ENCODE results near the gene PSMD1. TPM values are rescaled to one million over a fixed set of nuclear protein-coding genes. Genes with fewer than 3 reads are reported as not detected.
"Not testable (repeated sequence)": the region's sequence is repeated elsewhere in the genome, so short reads cannot be mapped to it uniquely, and the experiment has no call there.

The PSMD1 gene
- total RNA-seq, 1 experiment from 2014 or later, result 142 TPM

DNA sequence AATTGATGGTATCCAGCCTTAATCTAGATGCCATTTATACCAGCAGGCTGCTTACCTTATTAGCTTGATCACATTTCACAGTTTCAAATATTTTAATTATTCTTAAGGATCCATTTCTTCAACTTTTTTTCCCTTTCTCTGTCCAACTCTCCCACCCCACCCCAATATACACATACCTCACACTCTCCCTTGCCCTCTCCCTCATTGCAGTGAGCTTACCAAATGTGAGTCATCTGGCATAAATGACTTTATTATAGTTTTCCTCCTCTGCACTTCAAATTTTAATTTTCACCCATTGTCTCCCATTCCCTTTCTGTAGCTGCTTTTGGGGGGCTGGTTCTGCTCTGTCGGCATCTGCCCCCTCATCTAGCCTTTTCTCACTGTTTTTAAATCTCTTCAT lies 55.3 kb downstream of the PSMD1 start:
- peak; percentile 54 for DNase-seq (ENCODE audit: low read depth)

DNA sequence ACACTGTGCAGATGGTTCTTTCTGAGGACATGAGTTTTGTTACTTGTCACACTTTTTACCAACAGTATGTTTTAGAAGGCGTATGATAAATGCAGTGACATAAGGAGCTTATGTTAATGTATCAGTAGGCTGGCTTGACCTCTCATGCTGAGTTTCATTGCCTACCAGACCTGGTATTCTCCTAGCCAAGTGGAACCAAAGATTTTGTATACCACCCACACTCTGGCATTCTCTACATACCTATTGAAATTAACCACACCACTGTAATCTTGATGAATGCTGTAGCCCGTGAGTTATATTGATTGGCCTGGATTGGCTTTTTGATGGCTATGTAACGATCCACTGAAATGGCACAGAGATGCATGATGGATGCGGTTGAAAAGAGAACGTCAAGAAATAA lies 56.8 kb downstream of the PSMD1 start:
- no peak for DNase-seq (ENCODE audit: low read depth)

DNA sequence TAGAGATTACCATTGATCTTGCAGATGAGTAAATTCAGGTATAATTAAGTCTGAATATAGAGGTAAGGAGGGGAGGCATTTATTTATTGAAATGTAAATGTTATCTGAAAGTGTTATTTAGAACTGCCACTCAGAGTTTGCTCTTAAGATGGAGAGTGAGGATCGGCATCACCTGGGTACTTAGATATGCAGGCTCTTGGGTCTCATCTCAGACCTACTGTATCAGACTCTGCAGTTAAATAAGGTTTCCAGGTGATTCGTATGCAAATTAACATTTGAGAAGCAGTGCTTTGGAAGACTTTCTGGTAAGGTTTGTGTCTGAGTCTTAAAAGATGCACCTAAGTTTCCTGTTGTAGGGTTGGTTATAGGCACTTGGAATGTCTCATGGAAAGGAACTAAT lies 59.0 kb downstream of the PSMD1 start:
- no peak for DNase-seq (ENCODE audit: low read depth)

DNA sequence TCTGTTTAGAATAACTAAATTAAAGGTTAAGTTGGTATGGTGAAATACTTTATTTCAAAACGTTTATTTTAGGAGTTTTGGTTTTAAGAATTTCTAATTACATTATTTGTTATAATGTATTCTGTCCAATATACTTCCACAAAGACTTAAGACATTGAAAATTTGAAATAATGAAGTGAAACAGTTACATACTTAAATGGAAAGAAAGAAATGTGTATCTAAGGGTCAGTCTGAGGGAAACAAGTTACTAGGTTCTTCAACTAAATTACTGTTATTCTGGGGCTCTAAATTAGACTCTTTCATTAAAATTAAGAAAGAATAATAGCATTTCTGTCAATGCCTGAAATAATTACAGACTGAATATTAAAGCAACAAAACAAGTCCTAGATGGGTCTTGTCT lies 60.5 kb downstream of the PSMD1 start:
- no peak for DNase-seq (ENCODE audit: low read depth)

DNA sequence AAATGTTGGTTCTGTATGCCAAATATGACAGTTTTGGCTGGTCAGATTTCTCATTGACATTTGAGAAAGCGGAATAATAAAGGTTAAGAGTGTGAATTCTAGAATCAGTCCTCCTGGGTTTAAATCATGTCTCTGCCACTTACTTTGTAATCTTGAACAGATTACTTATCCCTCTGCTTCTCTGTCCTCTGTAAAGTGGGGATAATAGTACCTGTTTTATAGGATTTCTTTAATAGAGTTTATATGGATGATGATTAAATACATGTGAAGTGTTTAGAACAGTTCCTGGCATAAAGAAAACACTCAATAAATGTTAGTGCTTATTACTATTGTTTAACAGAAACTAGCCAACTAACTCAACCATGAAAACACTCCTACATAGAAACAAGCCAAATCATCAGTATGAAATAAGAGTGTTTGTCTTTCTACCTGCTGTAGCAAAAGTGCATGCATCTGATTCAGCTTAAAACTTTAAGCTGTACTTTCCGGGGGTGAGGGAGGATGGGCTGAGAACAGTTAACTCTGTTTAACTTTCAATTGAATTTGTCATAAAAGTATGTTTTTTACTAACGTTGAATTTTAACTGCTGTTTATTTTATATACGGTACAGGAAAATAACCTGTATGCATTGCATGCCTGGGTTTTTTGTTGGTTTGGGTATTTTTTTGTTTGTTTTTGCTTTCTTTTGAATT lies 61.4 kb downstream of the PSMD1 start:
- no peak for DNase-seq (ENCODE audit: low read depth)

DNA sequence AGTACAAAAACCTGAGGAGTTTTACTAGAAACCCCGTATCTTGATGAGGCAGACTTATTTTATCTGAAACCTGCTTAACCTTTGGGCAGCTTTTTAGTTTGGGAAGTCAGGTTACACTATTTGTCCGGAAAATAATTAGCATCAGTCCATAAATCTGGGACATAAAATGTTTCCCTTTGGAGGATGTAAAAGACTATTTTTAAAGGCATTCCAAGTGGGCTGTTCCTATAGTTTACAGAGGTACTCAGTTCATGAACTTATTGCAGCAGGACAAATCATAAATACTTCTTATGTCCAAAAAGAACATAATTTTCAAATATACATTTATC lies 61.9 kb downstream of the PSMD1 start:
- no peak for DNase-seq (ENCODE audit: low read depth)

DNA sequence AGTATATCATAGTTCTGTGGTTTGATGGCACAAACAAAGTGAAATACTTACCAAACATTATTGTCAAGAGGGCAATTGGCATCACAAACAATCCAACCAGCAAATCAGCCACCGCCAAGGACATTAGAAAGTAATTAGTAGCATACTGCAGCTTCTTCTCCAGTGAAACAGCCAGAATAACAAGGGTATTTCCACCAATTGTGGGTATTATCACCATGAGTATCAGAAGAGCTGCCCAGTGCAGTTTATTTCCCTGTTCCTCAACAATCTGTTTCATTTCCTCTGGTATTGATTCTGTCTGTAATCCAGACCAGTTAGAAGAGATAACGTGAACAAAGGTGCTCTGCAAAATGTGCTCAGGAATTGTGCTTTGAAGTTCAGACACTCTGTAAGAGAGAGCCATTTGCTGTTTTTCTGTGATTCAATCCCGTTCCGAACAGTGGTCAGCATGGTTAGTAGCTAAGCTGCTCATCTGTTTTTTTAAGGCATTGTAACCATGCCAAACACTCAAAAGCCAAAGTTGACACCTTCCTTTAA lies 66.8 kb downstream of the PSMD1 start:
- DNase-seq (ENCODE audit: low read depth), result peak; percentile 74

DNA sequence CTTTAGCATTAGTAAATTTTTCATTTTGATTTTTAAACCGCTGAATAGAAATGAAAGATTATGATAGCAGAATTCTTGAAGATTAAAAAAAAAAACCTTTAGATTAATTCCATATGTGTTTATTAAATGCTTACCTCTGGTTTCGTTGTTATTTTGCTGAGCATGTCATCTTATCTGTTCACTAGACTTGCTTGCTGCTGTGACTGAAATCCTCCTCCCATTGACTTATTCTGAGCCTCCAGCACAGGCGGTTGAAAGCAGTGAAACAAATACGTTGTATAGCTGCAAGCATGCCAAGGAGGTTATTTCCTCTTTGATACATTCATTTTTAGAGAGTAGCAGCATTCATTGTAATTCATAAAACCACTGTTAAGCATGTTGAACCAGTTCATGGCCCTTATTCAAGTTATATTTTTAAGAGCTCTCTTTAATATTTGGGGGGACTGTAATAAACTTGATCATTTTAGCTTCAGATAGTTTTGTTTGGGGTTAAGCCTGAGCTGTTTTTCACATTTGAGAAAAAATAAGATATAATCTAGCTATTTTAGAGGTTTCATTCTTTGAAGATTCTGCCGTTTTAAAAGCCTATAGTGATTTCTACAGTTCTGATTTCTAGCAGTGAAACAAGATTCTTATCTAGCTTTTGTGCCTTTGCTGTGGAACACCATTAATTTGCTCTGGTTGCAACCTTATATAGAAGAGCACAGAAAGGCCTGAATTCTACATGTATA lies 68.3 kb downstream of the PSMD1 start, which contains the start of gene HTR2B:
HTR2B (minus strand) TSS at position 205 of the 731 bp plus-strand sequence. CDS start 1,278 bp downstream, outside the sequence.
- no peak for DNase-seq (ENCODE audit: low read depth)

DNA sequence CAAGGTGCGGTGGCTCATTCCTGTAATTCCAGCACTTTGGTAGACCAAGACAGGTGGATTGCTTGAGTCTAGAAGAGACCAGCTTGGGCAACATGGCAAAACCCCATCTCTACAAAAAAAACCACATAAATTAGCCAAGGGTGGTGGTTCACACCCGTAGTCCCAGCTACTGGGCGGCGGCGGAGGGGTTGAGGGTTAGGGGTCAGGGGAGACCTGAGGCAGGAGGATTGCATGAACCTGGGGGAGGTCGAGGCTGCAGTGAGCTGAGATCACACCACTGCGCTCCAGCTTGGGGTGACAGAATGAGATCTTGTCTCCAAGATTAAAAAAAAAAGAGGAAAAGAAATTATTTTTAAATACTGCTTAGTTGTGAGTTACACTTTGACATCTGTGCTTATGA lies 69.5 kb downstream of the PSMD1 start:
- no peak for DNase-seq (ENCODE audit: low read depth)

DNA sequence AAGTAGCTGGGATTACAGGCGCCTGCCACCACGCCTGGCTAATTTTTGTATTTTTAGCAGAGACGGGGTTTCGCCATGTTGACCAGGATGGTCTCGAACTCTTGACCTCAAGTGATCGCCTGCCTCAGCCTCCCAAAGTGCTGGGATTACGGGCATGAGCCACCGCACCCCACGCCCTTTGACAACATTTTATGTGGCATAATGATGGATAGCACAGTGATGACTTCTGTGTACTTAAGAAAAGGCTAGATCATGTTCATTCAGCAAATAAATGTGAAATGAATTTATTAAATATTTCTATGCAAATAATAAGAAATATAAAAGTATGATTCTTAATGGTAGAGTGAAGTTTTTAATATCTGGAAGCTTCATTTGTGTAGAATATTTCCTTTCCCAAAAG lies 70.8 kb downstream of the PSMD1 start:
- no peak for DNase-seq (ENCODE audit: low read depth)

DNA sequence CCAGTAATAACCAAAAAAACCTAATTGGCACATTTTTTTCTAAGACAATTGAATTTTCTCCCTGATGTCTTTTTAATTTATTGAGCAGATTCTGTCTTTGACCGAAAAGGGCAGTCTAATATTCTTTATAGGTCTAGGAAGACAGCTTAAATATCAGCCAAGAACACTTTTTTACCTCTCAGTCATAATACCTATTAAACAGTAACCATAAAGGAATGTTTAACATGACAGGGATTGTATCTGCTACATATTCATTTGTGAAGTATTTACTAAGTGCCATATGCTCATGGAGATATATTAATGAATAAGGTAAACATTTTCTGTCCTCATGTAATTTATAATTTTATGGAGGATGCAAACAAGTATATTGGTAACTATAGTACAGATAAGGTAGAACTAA lies 71.3 kb downstream of the PSMD1 start:
- no peak for DNase-seq (ENCODE audit: low read depth)

DNA sequence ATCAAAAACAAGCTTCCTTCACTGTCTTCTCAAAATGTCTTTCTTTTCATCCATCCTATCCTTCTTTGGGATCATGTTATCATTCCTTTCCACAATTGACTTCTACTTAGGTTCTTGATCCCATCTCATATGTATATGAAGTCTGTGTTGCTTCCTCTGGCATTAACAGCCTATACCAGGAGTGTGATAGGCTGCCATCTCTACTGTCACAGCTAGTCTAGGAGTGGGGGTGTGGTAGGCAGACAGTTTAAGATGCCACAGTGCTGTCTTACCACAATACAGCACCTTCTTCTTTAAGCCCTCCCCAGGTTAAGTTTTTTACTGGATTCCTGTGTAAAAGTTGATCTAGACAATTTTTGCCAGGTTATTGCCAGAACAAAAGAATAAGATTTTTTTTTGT lies 71.9 kb downstream of the PSMD1 start:
- no peak for DNase-seq (ENCODE audit: low read depth)

DNA sequence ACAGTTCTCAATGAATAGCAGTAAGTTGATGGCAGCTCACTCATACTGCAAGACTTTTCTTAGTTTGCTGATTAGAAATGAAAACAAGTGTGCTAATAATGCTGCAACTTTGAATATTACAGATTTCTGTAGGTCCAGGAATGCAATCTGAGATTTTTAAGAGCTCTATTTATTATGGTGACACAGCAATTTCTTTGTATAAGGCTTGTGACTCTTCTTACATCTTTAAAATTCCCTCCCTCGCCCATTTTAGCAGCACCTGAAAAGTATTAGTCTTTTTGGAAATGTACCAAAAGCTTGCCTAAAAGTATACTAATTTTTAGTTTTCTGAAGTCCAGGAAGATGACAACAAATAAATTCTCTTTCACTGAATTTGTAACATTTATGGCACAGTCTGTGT lies 72.5 kb downstream of the PSMD1 start:
- DNase-seq (ENCODE audit: low read depth), result no peak

DNA sequence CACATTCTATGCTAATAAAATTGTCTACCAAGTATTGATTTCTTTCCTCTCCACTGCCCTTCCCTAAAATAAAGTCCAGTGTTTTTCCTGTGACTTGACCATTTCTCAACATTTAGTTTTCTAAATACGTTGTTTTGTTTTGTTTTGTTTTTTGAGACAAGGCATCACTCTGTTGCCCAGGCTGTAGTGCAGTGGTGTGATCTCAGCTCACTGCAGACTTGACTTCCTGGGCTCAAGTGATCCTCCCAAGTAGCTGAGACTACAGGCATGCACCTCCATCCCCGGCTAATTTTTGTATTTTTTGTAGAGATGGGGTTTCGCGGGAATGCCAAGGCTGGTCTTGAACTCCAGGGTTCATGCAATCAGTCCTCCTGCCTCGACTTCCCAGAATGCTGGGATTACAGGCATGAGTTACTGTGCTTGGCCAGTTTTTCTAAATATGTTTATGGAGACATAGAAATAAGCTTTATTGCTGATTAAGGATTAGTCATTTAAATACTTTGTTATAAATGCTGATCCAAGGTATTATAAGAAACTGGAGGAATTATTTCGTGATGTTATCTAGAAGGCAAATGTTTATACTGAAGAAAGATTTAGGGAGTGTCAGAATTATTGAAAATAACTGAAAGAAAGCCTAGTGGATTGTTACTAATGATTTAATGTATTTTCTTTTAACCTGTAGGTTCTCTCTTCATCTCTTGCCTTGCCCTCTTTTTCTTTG lies 73.8 kb downstream of the PSMD1 start:
- DNase-seq (ENCODE audit: low read depth), result no peak

DNA sequence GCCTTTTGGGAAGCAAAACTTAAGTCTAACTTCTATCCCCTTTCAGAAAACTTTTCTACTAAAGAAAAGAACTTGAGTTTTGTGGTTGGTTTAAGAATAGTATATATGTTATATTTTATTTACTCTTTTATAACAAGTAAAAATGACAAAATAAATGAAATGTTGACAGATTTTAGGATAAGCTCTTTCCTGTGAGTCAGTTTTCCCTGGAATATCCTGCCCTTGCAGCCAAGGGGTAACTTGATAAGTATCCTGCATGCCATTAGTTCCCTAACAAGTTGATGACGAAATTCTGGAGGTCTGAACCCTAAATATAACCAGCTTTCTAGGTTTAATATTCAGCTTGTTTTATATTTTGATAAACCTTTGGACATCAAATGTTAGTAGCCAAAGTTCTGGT lies 75.5 kb downstream of the PSMD1 start:
- peak; percentile 77 for DNase-seq (ENCODE audit: low read depth)

DNA sequence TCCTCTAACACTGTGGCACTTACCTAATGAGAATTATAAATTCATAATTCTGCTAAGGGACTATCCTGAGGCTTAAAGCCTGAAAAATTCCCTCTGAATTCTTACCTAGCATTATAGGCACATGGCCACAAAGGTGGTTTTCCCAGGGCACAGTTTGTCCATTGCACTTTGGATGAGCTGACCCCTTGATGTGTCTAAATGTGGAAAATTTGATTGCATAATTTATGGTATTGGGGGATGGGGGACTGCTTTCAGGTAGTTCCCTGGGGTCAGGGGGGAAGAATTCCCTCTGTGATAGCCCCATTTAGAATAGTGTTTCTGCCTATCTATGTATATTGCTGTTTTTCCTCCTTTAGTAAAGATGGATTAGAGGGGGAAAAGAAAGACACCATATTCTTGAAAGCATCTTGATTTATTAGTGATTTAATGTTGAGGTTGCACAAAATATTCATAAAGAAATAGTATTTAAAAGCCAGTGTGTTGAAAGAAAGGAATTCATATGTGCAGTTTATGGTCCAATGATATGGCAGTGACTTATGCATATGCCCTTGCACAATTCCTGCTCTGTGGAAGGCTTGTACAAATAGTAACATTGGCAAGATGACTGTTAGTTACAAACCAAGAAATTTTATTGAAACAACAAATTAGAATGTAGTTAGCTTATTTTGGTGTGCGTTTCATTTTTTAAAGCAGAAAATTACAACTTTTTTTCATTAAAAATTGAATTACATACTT lies 76.9 kb downstream of the PSMD1 start:
- DNase-seq (ENCODE audit: low read depth), result peak; percentile 32

DNA sequence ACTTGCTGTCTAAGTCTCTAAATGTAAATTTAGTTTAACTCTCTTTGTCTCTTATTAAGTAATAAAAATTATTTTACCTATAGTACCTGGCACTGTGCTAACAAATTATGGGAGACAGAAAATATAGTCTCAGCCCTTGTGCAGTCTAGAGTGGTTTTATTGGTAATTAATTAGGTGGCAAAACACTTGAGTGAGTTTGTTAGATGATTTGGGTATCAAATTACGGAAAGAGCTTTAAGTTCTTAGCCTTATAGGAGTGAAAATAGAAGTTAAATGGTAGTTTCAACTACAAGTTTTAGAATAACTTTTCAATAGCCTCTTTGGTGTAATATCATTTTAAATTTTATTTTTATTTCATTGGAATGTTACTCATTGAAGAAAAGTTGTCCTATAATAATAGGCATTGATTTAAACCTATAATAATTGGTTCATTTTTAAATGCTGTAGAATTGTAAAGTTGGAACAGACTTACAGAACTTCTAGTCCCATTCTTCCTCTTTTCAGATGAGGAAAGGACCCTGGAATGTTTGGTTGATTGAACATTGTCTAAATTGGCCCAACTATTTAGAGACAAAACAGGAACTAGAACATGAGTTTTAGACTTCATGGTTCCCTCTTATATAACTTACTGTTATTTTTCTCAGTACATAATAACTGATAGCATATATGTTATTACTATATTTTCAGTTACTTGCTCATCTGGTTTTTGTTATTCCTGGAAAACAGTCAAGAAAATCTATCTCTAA lies 78.4 kb downstream of the PSMD1 start:
- DNase-seq (ENCODE audit: low read depth), result no peak

DNA sequence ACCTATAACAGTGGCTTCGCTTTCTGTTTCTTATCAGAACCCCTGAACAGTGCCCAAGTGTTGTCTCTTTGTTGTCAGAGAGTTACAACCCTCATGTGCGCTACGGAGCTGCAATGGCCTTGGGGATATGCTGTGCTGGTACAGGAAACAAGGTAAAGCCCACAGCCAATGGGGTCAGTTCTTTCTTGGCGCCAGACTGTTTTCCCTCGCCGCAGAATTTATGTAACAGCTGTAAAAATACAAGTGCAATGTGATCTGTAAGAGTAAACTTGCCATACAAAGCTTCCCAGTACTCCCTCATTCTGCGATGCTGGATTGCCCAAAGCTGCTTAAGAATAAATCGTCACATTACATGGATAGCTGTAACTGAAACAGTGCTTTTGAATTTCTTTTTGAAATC lies 82.0 kb downstream of the PSMD1 start:
- DNase-seq (ENCODE audit: low read depth), result peak; percentile 98

DNA sequence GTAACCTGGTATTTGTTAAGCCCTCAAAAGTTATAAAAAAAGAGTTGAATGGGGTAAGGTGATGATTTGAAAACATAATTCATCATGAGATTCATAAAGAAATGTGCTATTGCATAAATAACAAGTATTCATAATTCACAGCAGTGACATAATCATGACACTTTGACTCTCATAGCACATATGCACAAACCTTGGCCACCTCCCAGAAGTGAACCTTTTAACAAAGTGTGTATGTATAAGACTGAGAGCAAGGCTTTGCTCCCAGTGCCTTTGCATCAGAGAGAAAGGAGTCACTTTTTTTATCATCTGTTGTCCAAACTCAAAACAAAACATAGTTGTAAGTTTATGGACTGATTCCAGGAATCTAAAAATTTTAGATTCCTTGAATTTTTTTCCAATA lies 83.1 kb downstream of the PSMD1 start:
- DNase-seq (ENCODE audit: low read depth), result no peak

DNA sequence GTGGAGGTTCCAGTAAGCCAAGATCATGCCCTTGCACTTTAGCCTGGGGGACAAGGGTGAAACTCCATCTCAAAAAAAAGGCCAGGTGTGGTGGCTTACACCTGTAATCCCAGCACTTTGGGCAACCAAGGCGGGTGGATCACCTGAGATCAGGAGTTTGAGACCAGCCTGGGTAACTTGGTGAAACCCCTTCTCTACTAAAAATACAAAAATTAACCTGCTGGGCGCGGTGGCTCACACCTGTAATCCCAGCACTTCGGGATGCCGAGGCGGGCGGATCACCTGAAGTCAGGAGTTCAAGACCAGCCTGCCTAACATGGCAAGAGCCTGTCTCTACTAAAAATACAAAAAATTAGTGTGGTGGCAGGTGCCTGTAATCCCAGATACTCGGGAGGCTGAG lies 84.1 kb downstream of the PSMD1 start:
- DNase-seq (ENCODE audit: low read depth), result not testable (repeated sequence)

DNA sequence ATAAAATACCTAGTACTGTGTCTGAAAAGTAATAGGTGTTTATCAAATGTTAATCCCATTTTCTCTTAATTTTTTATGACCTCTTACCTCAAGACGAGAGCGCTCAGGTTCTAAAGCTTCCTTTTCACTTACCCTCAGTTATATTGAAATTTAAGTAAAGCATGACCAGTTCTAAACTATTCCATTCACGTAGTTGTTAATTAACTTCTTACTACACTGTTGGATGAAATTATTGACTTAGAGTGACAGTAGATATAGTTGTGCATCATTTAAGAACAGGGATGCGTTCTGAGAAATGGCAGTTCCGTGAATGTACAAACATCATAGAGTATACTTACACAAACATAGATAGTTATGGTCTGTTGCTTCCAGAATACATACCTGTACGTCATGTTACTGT lies 88.2 kb downstream of the PSMD1 start:
- DNase-seq (ENCODE audit: low read depth), result no peak

Measured in LHCN-M2 (cell line).